Vagina (tissue), 2 donors: ENCODE results near the gene CYB5B.

Experiments used
- CTCF ChIP-seq, 3 experiments: fragments of 450-650 bp in 2 of 3; fragments of 200-600 bp in 1 of 3; sonication (generic) in 1 of 3; IDR thresholded peaks; one replicate each; pipeline ENCODE4 v1.5.1; 2017 to 2019; ENCODE audit warnings: antibody characterized with exemption in 3 of 3, mild to moderate bottlenecking in 2 of 3, moderate library complexity in 2 of 3
- POLR2A ChIP-seq, 2 donors: fragments of 450-650 bp; IDR thresholded peaks; one replicate each; pipeline ENCODE4 v1.6.1; 2017; ENCODE audit warnings: antibody characterized with exemption in 2 of 2, mild to moderate bottlenecking in 2 of 2, moderate library complexity in 2 of 2

DNA sequence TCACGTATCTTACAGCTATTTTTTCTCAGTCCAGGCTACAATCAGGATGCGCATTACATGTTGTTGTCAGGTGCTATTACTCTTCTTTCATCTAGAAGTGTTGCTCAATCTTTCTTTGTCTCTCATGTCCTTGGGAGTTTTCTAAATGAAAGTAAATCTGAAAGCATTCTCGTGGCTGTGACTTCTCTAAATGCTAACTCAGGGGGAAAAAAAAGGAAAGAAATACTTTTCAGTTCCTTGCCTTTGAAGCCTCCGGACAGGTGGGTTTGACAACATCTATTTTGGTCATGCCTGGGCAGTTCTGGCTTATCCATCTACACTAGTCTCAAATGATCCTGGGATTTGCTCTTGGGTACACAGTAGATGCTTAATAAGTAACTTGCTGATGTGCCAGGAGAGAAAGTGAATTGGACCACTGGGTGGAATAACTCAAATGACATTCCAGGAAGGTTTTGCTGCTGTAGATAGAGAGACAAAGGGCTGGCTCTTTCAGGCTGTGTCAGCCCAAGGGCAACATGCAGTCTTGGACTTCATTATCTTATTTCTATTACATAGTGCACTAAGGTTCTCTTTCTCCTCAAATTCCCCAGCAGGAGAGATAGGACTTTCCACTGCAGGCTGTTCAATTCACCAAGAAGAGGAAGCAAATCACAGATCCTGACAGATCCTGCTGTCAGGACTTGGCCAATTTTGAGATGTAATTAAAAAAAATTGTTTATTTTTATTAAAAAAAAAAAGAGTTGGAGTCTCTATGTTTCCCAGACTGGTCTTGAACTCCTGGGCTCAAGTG is 77.7 kb downstream of the CYB5B start:
- no peak for TF ChIP-seq CTCF (IDR thresholded peaks at IDR 0.05)
- no peak for TF ChIP-seq POLR2A (IDR thresholded peaks at IDR 0.05)
